A549 (cell line): ENCODE measurements around the gene NLRX1.

ENCODE experiments used
- CHD2 ChIP-seq: fragments of 150-350 bp; IDR thresholded peaks from 2 replicates; pipeline ENCODE4 v1.6.1; 2014; ENCODE audit warnings: low read length; ENCODE audit not compliant: partially characterized antibody
- CTCF ChIP-seq: fragments of >200 bp; sonication (Bioruptor Twin); formaldehyde crosslinking; IDR thresholded peaks from 3 replicates; pipeline ENCODE4 v1.5.1; 2016
- JUNB ChIP-seq: fragments of >200 bp; sonication (Bioruptor Twin); formaldehyde crosslinking; IDR thresholded peaks from 2 replicates; pipeline ENCODE4 v1.6.1; 2016
- KDM5A ChIP-seq: fragments of 200-600 bp; sonication (generic); IDR thresholded peaks from 2 replicates; pipeline ENCODE4 v1.6.1; 2016; ENCODE audit warnings: antibody characterized with exemption, mild to moderate bottlenecking
- MAFK ChIP-seq: fragments of 450-650 bp; IDR thresholded peaks from 2 replicates; pipeline ENCODE4 v1.6.1; 2014; ENCODE audit not compliant: partially characterized antibody
- POLR2A ChIP-seq: IDR thresholded peaks from 2 replicates; pipeline ENCODE4 v1.6.1; 2012; ENCODE audit warnings: mild to moderate bottlenecking, low read length
- RAD21 ChIP-seq, 2 experiments: fragments of >200 bp in 1 of 2; sonication (Bioruptor Twin) in 1 of 2; formaldehyde crosslinking in 1 of 2; IDR thresholded peaks in 1 of 2; conservative IDR thresholded peaks in 1 of 2; 2 replicates in 1 of 2; 3 replicates in 1 of 2; pipeline ENCODE4 v1.6.1; 2012 to 2018; ENCODE audit warnings: inconsistent platforms in 1 of 2
- REST ChIP-seq: fragments of 200-600 bp; sonication (generic); IDR thresholded peaks from 2 replicates; pipeline ENCODE4 v1.6.1; 2016; ENCODE audit warnings: antibody characterized with exemption, mild to moderate bottlenecking, moderate library complexity
- RFX5 ChIP-seq: fragments of 450-650 bp; IDR thresholded peaks from 2 replicates; pipeline ENCODE4 v1.7.1; 2014; ENCODE audit warnings: antibody characterized with exemption, mild to moderate bottlenecking, moderate library complexity

GRCh38 chr11:119192111-119192510 lies 23.6 kb downstream of the NLRX1 start:
- TF ChIP-seq MAFK: no peak
- no peak for TF ChIP-seq KDM5A
- no peak for TF ChIP-seq CTCF
- no peak for TF ChIP-seq POLR2A
- TF ChIP-seq RAD21 (conservative IDR thresholded peaks at IDR 0.05 in 1 of 2, IDR thresholded peaks at IDR 0.05 in 1 of 2): no peak
- no peak for TF ChIP-seq JUNB
- TF ChIP-seq CHD2: no peak
- TF ChIP-seq REST: no peak
- no peak for TF ChIP-seq RFX5
